Measurements from ENCODE around the gene TMEM165. TPM values are rescaled to one million over a fixed set of nuclear protein-coding genes. Genes with fewer than 3 reads are reported as not detected.

The TMEM165 gene
- total and polyA plus RNA-seq, 9 of the 15 experiments (the other 6 are each of a cell fraction or from before 2014, with no cell fraction given) = 21.3 to 145 (median 96.8) TPM

DNA sequence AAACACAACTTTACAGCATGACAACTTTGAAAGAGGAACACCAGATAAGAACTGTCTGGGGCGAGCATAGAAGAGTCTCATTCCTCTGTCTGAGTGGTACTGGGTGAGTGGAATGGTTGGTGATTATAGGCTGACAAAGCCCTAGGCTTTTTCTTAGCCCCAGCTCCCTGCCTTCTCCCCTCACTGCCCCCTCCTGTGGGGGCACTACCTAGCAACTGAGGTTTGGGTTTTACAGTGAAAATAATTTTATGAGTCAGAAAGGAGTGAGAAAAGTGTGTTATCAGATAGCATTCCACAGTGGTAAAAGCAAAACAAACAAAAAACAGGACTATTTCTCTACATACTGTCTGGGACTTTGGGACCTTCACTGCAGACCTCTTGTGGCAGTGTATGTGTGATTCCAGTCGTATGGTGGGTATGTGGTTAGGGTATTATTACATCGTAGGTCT is 10.5 kb upstream of the TMEM165 start (continued):
- TF ChIP-seq STAT6 (CRISPR knock-in tag; IDR thresholded peaks at IDR 0.05) = no peak
- no peak for TF ChIP-seq SREBF2 (CRISPR knock-in tag; IDR thresholded peaks at IDR 0.05)
- TF ChIP-seq KLF10 (CRISPR knock-in tag; IDR thresholded peaks at IDR 0.05) = no peak
- no peak for TF ChIP-seq ZNF143 (CRISPR knock-in tag; IDR thresholded peaks at IDR 0.05)
- TF ChIP-seq CAMTA2 (CRISPR knock-in tag; conservative IDR thresholded peaks at IDR 0.05) = no peak
- no peak for TF ChIP-seq MXI1 (IDR thresholded peaks at IDR 0.05; ENCODE audit: low read depth, low read length)
- TF ChIP-seq, protein P1, sequence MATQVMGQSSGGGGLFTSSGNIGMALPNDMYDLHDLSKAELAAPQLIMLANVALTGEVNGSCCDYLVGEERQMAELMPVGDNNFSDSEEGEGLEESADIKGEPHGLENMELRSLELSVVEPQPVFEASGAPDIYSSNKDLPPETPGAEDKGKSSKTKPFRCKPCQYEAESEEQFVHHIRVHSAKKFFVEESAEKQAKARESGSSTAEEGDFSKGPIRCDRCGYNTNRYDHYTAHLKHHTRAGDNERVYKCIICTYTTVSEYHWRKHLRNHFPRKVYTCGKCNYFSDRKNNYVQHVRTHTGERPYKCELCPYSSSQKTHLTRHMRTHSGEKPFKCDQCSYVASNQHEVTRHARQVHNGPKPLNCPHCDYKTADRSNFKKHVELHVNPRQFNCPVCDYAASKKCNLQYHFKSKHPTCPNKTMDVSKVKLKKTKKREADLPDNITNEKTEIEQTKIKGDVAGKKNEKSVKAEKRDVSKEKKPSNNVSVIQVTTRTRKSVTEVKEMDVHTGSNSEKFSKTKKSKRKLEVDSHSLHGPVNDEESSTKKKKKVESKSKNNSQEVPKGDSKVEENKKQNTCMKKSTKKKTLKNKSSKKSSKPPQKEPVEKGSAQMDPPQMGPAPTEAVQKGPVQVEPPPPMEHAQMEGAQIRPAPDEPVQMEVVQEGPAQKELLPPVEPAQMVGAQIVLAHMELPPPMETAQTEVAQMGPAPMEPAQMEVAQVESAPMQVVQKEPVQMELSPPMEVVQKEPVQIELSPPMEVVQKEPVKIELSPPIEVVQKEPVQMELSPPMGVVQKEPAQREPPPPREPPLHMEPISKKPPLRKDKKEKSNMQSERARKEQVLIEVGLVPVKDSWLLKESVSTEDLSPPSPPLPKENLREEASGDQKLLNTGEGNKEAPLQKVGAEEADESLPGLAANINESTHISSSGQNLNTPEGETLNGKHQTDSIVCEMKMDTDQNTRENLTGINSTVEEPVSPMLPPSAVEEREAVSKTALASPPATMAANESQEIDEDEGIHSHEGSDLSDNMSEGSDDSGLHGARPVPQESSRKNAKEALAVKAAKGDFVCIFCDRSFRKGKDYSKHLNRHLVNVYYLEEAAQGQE (IDR thresholded peaks at IDR 0.05; ENCODE audit: borderline replicate concordance) = no peak; the same call in 1 of the 2 replicates
- TF ChIP-seq, protein P1 (CRISPR knock-in tag; IDR thresholded peaks at IDR 0.05; ENCODE audit: low read depth) = no peak
- no peak; the same call in 1 of the 2 replicates for TF ChIP-seq MTA1 (IDR thresholded peaks at IDR 0.05; ENCODE audit: borderline replicate concordance)
- no peak for TF ChIP-seq TEAD2 (tag; IDR thresholded peaks at IDR 0.05)
- no peak for TF ChIP-seq PHF8 (IDR thresholded peaks at IDR 0.05; ENCODE audit: borderline replicate concordance, low read length)
- no peak for TF ChIP-seq PHB (CRISPR knock-in tag; IDR thresholded peaks at IDR 0.05)
- peak; percentile 31; the same call in 1 of the 2 replicates for TF ChIP-seq SMAD4 (CRISPR knock-in tag; conservative IDR thresholded peaks at IDR 0.05)
- no peak for TF ChIP-seq SRSF1 (IDR thresholded peaks at IDR 0.05; ENCODE audit: low read depth, low read length)
- no peak for TF ChIP-seq MEF2D (tag; conservative IDR thresholded peaks at IDR 0.05; ENCODE audit: low read depth)
- no peak for TF ChIP-seq PKNOX1 (IDR thresholded peaks at IDR 0.05)
- TF ChIP-seq MAZ (CRISPR knock-in tag; conservative IDR thresholded peaks at IDR 0.05 in 1 of 2, IDR thresholded peaks at IDR 0.05 in 1 of 2) = 0 out of 4 replicates have a peak, but pooled peaks of 1 of the 2 experiments have one; percentile 23
